Endothelial cell of umbilical vein (primary cell): ENCODE measurements around the gene PNKP. TPM values are rescaled to one million over a fixed set of nuclear protein-coding genes. Genes with fewer than 3 reads are reported as not detected.

Source experiments
- BruUV-seq: library from RNA; stranded (reverse); fragments of 400-500 nt; replicated peaks from 2 replicates; lab custom pipeline; 2021; lab: Mats Ljungman, UMichigan
- CTCF ChIA-PET: fragments of 300-600, 350-600 bp; sonication (Branson Sonifier 250); formaldehyde crosslinking; loops from one replicate; lab custom pipeline; 2021; ENCODE audit warnings: antibody characterized with exemption, inconsistent platforms; lab: Charles Lee
- POLR2A ChIA-PET: fragments of 300-600, 350-600 bp; sonication (Branson Sonifier 250); formaldehyde crosslinking; loops from one replicate; lab custom pipeline; 2021; ENCODE audit warnings: antibody characterized with exemption, inconsistent platforms; lab: Charles Lee
- DNase-seq: peaks from one replicate; pipeline ENCODE4 v3.0.0-alpha.2; 2011; ENCODE audit warnings: low read depth, low spot score
- FAIRE-seq: peaks from 2 replicates; lab custom pipeline; 2011; peaks lifted over from hg19 to GRCh38; lab: Jason Lieb, UNC
- H2AFZ ChIP-seq: 2 replicates; pipeline ENCODE4 v1.6.0; 2012; ENCODE audit warnings: low read depth, low read length, control low read depth, inconsistent platforms
- H3K27ac ChIP-seq: 2 replicates; pipeline ENCODE4 v1.5.1; 2011; ENCODE audit warnings: low read depth, mild to moderate bottlenecking, control low read depth, low read length, moderate library complexity; ENCODE audit not compliant: insufficient read depth
- H3K27me3 ChIP-seq, 2 experiments: 2 replicates each; pipeline versions ENCODE4 v1.6.0 to v1.6.1; 2011; ENCODE audit warnings: low read length in 2 of 2, mixed read lengths in 1 of 2; ENCODE audit not compliant: control insufficient read depth in 2 of 2, insufficient read depth in 2 of 2
- H3K36me3 ChIP-seq, 2 experiments: 2 replicates in 1 of 2; 3 replicates in 1 of 2; pipeline ENCODE4 v1.5.1; 2011; ENCODE audit warnings: low read length in 2 of 2, mild to moderate bottlenecking in 1 of 2, moderate library complexity in 1 of 2; ENCODE audit not compliant: control insufficient read depth in 2 of 2, insufficient read depth in 2 of 2; ENCODE audit errors: extremely low read depth in 1 of 2
- H3K4me1 ChIP-seq: 3 replicates; pipeline ENCODE4 v1.5.1; 2011; ENCODE audit warnings: mild to moderate bottlenecking, low read length; ENCODE audit not compliant: control insufficient read depth, insufficient read depth; ENCODE audit errors: extremely low read depth
- H3K4me2 ChIP-seq: 2 replicates; pipeline ENCODE4 v1.6.1; 2011; ENCODE audit warnings: low read length, control low read depth, mixed read lengths; ENCODE audit not compliant: insufficient read depth
- H3K4me3 ChIP-seq, 3 experiments: fragments of 200-600 bp in 1 of 3; sonication (generic), shearing (Covaris generic) in 1 of 3; replicated peaks in 1 of 3; 2 replicates each; pipeline ENCODE4 v1.5.1; 2011 to 2016; ENCODE audit warnings: control low read depth in 3 of 3, low read length in 3 of 3, mild to moderate bottlenecking in 2 of 3, inconsistent platforms in 1 of 3, low read depth in 1 of 3, moderate library complexity in 1 of 3; ENCODE audit not compliant: insufficient read depth in 1 of 3
- H3K79me2 ChIP-seq: 2 replicates; pipeline ENCODE4 v1.6.0; 2012; ENCODE audit warnings: low read length, inconsistent platforms; ENCODE audit not compliant: control insufficient read depth, insufficient read depth
- H3K9ac ChIP-seq: replicated peaks from 2 replicates; pipeline ENCODE3; 2011; ENCODE audit warnings: low read length, control low read depth; ENCODE audit not compliant: insufficient read depth; ENCODE audit errors: extremely low read depth
- H3K9me1 ChIP-seq: replicated peaks from 3 replicates; pipeline ENCODE4 v1.6.0; 2011; ENCODE audit warnings: mild to moderate bottlenecking, low read length; ENCODE audit not compliant: control insufficient read depth, insufficient read depth; ENCODE audit errors: extremely low read depth
- H3K9me3 ChIP-seq: replicated peaks from 2 replicates; pipeline ENCODE4 v1.5.1; 2012; ENCODE audit warnings: low read length, inconsistent platforms; ENCODE audit not compliant: control insufficient read depth, insufficient read depth
- H4K20me1 ChIP-seq: replicated peaks from 2 replicates; pipeline ENCODE3; 2011; ENCODE audit warnings: mild to moderate bottlenecking, low read length; ENCODE audit not compliant: control insufficient read depth, insufficient read depth; ENCODE audit errors: extremely low read depth
- CTCF ChIP-seq, 2 donors: IDR thresholded peaks; 1 replicate in 1 of 2; 2 replicates in 1 of 2; pipeline ENCODE4 v1.5.1; 2011; ENCODE audit warnings: low read length in 2 of 2, mild to moderate bottlenecking in 2 of 2, moderate library complexity in 2 of 2, control low read depth in 1 of 2, inconsistent platforms in 1 of 2, low read depth in 1 of 2; ENCODE audit not compliant: insufficient read depth in 1 of 2; ENCODE audit errors: extremely low read depth in 1 of 2
- EZH2 ChIP-seq: IDR thresholded peaks from 2 replicates; pipeline ENCODE4 v1.6.1; 2012; ENCODE audit warnings: borderline replicate concordance, low read depth, mild to moderate bottlenecking, moderate library complexity, low read length, inconsistent platforms; ENCODE audit not compliant: severe bottlenecking
- FOS ChIP-seq: IDR thresholded peaks from 2 replicates; pipeline ENCODE4 v1.6.1; 2011; ENCODE audit warnings: mild to moderate bottlenecking, low read length, moderate library complexity, borderline replicate concordance; ENCODE audit not compliant: insufficient read depth
- GATA2 ChIP-seq: IDR thresholded peaks from 2 replicates; pipeline ENCODE4 v1.7.0; 2011; ENCODE audit warnings: low read depth, mild to moderate bottlenecking, moderate library complexity, mixed read lengths, low read length; ENCODE audit not compliant: insufficient read length, insufficient read depth
- JUN ChIP-seq: IDR thresholded peaks from 2 replicates; pipeline ENCODE4 v1.6.1; 2011; ENCODE audit warnings: borderline replicate concordance, low read depth; ENCODE audit not compliant: insufficient read length, insufficient read depth
- MAX ChIP-seq: IDR thresholded peaks from 2 replicates; pipeline ENCODE4 v1.6.1; 2011; ENCODE audit not compliant: insufficient read depth, insufficient read length
- MYC ChIP-seq: IDR thresholded peaks from one replicate; pipeline ENCODE4 v1.6.1; 2011; ENCODE audit warnings: mild to moderate bottlenecking, low read depth, low read length
- POLR2A ChIP-seq: IDR thresholded peaks from 2 replicates; pipeline ENCODE4 v1.6.1; 2012; ENCODE audit warnings: low read depth, mild to moderate bottlenecking, control low read depth, low read length
- POLR2AphosphoS5 ChIP-seq: IDR thresholded peaks from 2 replicates; pipeline ENCODE4 v1.6.1; 2012; ENCODE audit warnings: low read depth, mild to moderate bottlenecking, control low read depth, low read length, moderate library complexity; ENCODE audit not compliant: insufficient read depth
- dilution Hi-C: fragments of 300-500 bp; cut with MboI; formaldehyde crosslinking; loops from one replicate; pipeline ENCODE4 v1.15.0; 2019; ENCODE audit warnings: low sequenced_read_pairs; ENCODE audit not compliant: extremely low pct_ligation_motif_present
- intact Hi-C: fragments of 100-400 bp; cut with micrococcal nuclease; formaldehyde crosslinking; loops from one replicate; pipeline ENCODE4 v1.10.0; 2022
- polyA plus RNA-seq, 4 experiments: library from polyadenylated mRNA; depleted of rRNA in 3 of 4; stranded (reverse) in 3 of 4; unstranded in 1 of 4; fragments of >200 nt; gene quantifications; 2 replicates each; pipeline versions ENCODE4 v1.2.1 to v1.2.3, GENCODE V29; 2011 to 2012; ENCODE audit warnings: missing spikeins in 1 of 4
- total RNA-seq: library from RNA; stranded (reverse); gene quantifications from 2 replicates; pipeline ENCODE4 v1.2.3, GENCODE V29; 2021

Gene PNKP
- total and polyA plus RNA-seq, 2 donors (not counting 3 experiments of a cell fraction or from before 2014, with no cell fraction given): 39.4 to 112 TPM

- FAIRE-seq: no peak
- POLR2A ChIA-PET: interaction anchor here (1.6 kb wide), 1 partner anchor 12 kb away, joined by 4 read pairs; no protein-coding TSS in a partner anchor
- Histone ChIP-seq H3K27me3 (no peaks in the 10 kb centered on the region), H3K9ac (no peak overlapping the region), H3K9me3 (no peaks in the 10 kb centered on the region), H3K9me1 (no peaks in the 10 kb centered on the region), H2AFZ (no peak overlapping the region), H4K20me1 (no peaks in the 10 kb centered on the region), H3K4me2 (no peak overlapping the region), H3K79me2 (peaks cover 19% of the 10 kb centered on the region), H3K4me1 (peaks cover 22% of the 10 kb centered on the region), H3K4me3 (no peak overlapping the region), H3K27ac (no peak overlapping the region), H3K36me3 (peaks cover 2 to 55% of the 10 kb centered on the region in 2 experiments)
- dilution Hi-C loops: no loop called here
- no TSS peak for BruUV-seq
- no peak for DNase-seq
- CTCF ChIA-PET: no interaction called here
- intact Hi-C loops: no loop called here
- TF ChIP-seq EZH2 (no peak), POLR2AphosphoS5 (peak; percentile 20)
Observed at GRCh38 chr19:49857061-49857837, 10.1 kb downstream of the PNKP start.

- Histone ChIP-seq H3K9ac (no peak overlapping the region), H3K9me1 (no peaks in the 10 kb centered on the region), H3K4me1 (peaks cover 26% of the 10 kb centered on the region), H3K27me3 (no peaks in the 10 kb centered on the region), H3K4me3 (no peak overlapping the region), H3K9me3 (no peaks in the 10 kb centered on the region), H4K20me1 (no peaks in the 10 kb centered on the region), H3K4me2 (no peak overlapping the region), H3K36me3 (peaks cover 2 to 50% of the 10 kb centered on the region in 2 experiments), H2AFZ (no peak overlapping the region), H3K79me2 (peaks cover 25% of the 10 kb centered on the region), H3K27ac (no peak overlapping the region)
- CTCF ChIA-PET: no interaction called here
- dilution Hi-C loops (no loop called here), intact Hi-C loops (no loop called here)
- no peak for TF ChIP-seq POLR2A
- TF ChIP-seq CTCF (IDR thresholded peaks at IDR 0.05; ENCODE audit: extremely low read depth in 1 of 2, insufficient read depth in 1 of 2, low read depth in 1 of 2, low read length in 2 of 2): no peak
- TF ChIP-seq GATA2: no peak
- no peak for TF ChIP-seq JUN
- no peak for TF ChIP-seq MAX
- TF ChIP-seq POLR2AphosphoS5: no peak
- TF ChIP-seq MYC: no peak
- no peak for TF ChIP-seq FOS
- TF ChIP-seq EZH2: no peak
- BruUV-seq: no TSS peak
- POLR2A ChIA-PET: interaction anchor here (1.6 kb wide), 1 partner anchor 13 kb away, joined by 4 read pairs; no protein-coding TSS in a partner anchor
- DNase-seq (no peak), FAIRE-seq (no peak)
Observed at GRCh38 chr19:49856574-49857021, 10.8 kb downstream of the PNKP start.
